Measurements from ENCODE around the gene AP4S1.

AP4S1 gene

GRCh38 chr14:31113794-31114193 is 88.3 kb downstream of the AP4S1 start:
- Mint-ChIP-seq H3K4me1 (no peaks in the 10 kb centered on the region), H3K36me3 (ENCODE audit: insufficient read depth) (peaks cover 74% of the 10 kb centered on the region), H3K27ac (ENCODE audit: low read depth) (no peak overlapping the region), H3K4me3 (no peak overlapping the region), H3K27me3 (no peaks in the 10 kb centered on the region), H3K9me3 (no peaks in the 10 kb centered on the region)
- DNase-seq (ENCODE audit: low spot score in 2 of 2) (no peak), ATAC-seq (replicated peaks; ENCODE audit: extremely low read depth, poor library complexity, severe bottlenecking) (no peak)

GRCh38 chr14:31118892-31119291 is 93.4 kb downstream of the AP4S1 start:
- H3K27ac Mint-ChIP-seq (ENCODE audit: low read depth): no peak overlapping the region
- H3K36me3 Mint-ChIP-seq (ENCODE audit: insufficient read depth): peaks cover 73% of the 10 kb centered on the region
- H3K4me1 Mint-ChIP-seq: peaks cover 7% of the 10 kb centered on the region
- H3K27me3 Mint-ChIP-seq: no peaks in the 10 kb centered on the region
- no peak overlapping the region for H3K4me3 Mint-ChIP-seq
- DNase-seq (ENCODE audit: low spot score in 2 of 2) (no peak), ATAC-seq (replicated peaks; ENCODE audit: extremely low read depth, poor library complexity, severe bottlenecking) (no peak)
- no peaks in the 10 kb centered on the region for H3K9me3 Mint-ChIP-seq

- H3K9me3 Mint-ChIP-seq: no peaks in the 10 kb centered on the region
- ATAC-seq (replicated peaks; ENCODE audit: extremely low read depth, poor library complexity, severe bottlenecking) (no peak), DNase-seq (ENCODE audit: low spot score in 2 of 2) (no peak)
- no peak overlapping the region for H3K4me3 Mint-ChIP-seq
- H3K27ac Mint-ChIP-seq (ENCODE audit: low read depth): no peak overlapping the region
- peaks cover 12% of the 10 kb centered on the region for H3K4me1 Mint-ChIP-seq
- H3K27me3 Mint-ChIP-seq: no peaks in the 10 kb centered on the region
- peaks cover 59% of the 10 kb centered on the region for H3K36me3 Mint-ChIP-seq (ENCODE audit: insufficient read depth)
These were observed 96.7 kb downstream of the AP4S1 start for GRCh38 chr14:31122098-31122611.

- DNase-seq (ENCODE audit: low spot score in 2 of 2) (no peak), ATAC-seq (replicated peaks; ENCODE audit: extremely low read depth, poor library complexity, severe bottlenecking) (no peak)
- H3K27me3 Mint-ChIP-seq: no peaks in the 10 kb centered on the region
- peaks cover 12% of the 10 kb centered on the region for H3K4me1 Mint-ChIP-seq
- H3K27ac Mint-ChIP-seq (ENCODE audit: low read depth): no peak overlapping the region
- H3K36me3 Mint-ChIP-seq (ENCODE audit: insufficient read depth): peaks cover 55% of the 10 kb centered on the region
- no peaks in the 10 kb centered on the region for H3K9me3 Mint-ChIP-seq
- H3K4me3 Mint-ChIP-seq: peak overlapping the region; percentile 1
These were observed 97.5 kb downstream of the AP4S1 start for GRCh38 chr14:31122921-31123320.

- Mint-ChIP-seq H3K27ac (ENCODE audit: low read depth) (peak overlapping the region; percentile 75), H3K4me3 (peak overlapping the region; percentile 47), H3K4me1 (peaks cover 24% of the 10 kb centered on the region), H3K9me3 (no peaks in the 10 kb centered on the region), H3K27me3 (no peaks in the 10 kb centered on the region), H3K36me3 (ENCODE audit: insufficient read depth) (peaks cover 51% of the 10 kb centered on the region)
- DNase-seq (ENCODE audit: low spot score in 2 of 2) (peak in 1 of 2 donors; percentile 37), ATAC-seq (replicated peaks; ENCODE audit: extremely low read depth, poor library complexity, severe bottlenecking) (peak; percentile 67)
These were observed 98.7 kb downstream of the AP4S1 start for GRCh38 chr14:31124197-31124596.

- Mint-ChIP-seq H3K4me1 (peaks cover 25% of the 10 kb centered on the region), H3K9me3 (no peaks in the 10 kb centered on the region), H3K4me3 (no peak overlapping the region), H3K27ac (ENCODE audit: low read depth) (no peak overlapping the region), H3K27me3 (no peaks in the 10 kb centered on the region), H3K36me3 (ENCODE audit: insufficient read depth) (peaks cover 43% of the 10 kb centered on the region)
- no peak for DNase-seq (ENCODE audit: low spot score in 2 of 2)
- ATAC-seq (replicated peaks; ENCODE audit: extremely low read depth, poor library complexity, severe bottlenecking): no peak
These were observed 99.8 kb downstream of the AP4S1 start for GRCh38 chr14:31125231-31125630.

GRCh38 chr14:31126680-31127079 is 101.2 kb downstream of the AP4S1 start:
- Mint-ChIP-seq H3K9me3 (no peaks in the 10 kb centered on the region), H3K27me3 (no peaks in the 10 kb centered on the region), H3K4me3 (no peak overlapping the region), H3K4me1 (peaks cover 25% of the 10 kb centered on the region), H3K27ac (ENCODE audit: low read depth) (no peak overlapping the region), H3K36me3 (ENCODE audit: insufficient read depth) (peaks cover 45% of the 10 kb centered on the region)
- no peak for ATAC-seq (replicated peaks; ENCODE audit: extremely low read depth, poor library complexity, severe bottlenecking)
- no peak for DNase-seq (ENCODE audit: low spot score in 2 of 2)

- ATAC-seq (replicated peaks; ENCODE audit: extremely low read depth, poor library complexity, severe bottlenecking) (peak; percentile 95), DNase-seq (ENCODE audit: low spot score in 2 of 2) (peak in 1 of 2 donors; percentile 65)
- Mint-ChIP-seq H3K9me3 (no peaks in the 10 kb centered on the region), H3K4me3 (peak overlapping the region; percentile 4), H3K4me1 (peaks cover 23% of the 10 kb centered on the region), H3K36me3 (ENCODE audit: insufficient read depth) (peaks cover 41% of the 10 kb centered on the region), H3K27ac (ENCODE audit: low read depth) (peak overlapping the region; percentile 94), H3K27me3 (no peaks in the 10 kb centered on the region)
These were observed 102.2 kb downstream of the AP4S1 start for GRCh38 chr14:31127690-31128089.

GRCh38 chr14:31128601-31129526 is 103.4 kb downstream of the AP4S1 start:
- Mint-ChIP-seq H3K4me1 (peaks cover 18% of the 10 kb centered on the region), H3K27ac (ENCODE audit: low read depth) (peak overlapping the region; percentile 94), H3K27me3 (no peaks in the 10 kb centered on the region), H3K36me3 (ENCODE audit: insufficient read depth) (peaks cover 46% of the 10 kb centered on the region), H3K9me3 (no peaks in the 10 kb centered on the region), H3K4me3 (no peak overlapping the region)
- DNase-seq (ENCODE audit: low spot score in 2 of 2) (no peak), ATAC-seq (replicated peaks; ENCODE audit: extremely low read depth, poor library complexity, severe bottlenecking) (no peak)

GRCh38 chr14:31133133-31133532 is 107.7 kb downstream of the AP4S1 start:
- Mint-ChIP-seq H3K4me3 (no peak overlapping the region), H3K9me3 (no peaks in the 10 kb centered on the region), H3K36me3 (ENCODE audit: insufficient read depth) (peaks cover 52% of the 10 kb centered on the region), H3K27me3 (no peaks in the 10 kb centered on the region), H3K4me1 (peaks cover 11% of the 10 kb centered on the region), H3K27ac (ENCODE audit: low read depth) (no peak overlapping the region)
- DNase-seq (ENCODE audit: low spot score in 2 of 2) (no peak), ATAC-seq (replicated peaks; ENCODE audit: extremely low read depth, poor library complexity, severe bottlenecking) (no peak)

- H3K27me3 Mint-ChIP-seq: no peaks in the 10 kb centered on the region
- H3K9me3 Mint-ChIP-seq: no peaks in the 10 kb centered on the region
- H3K4me3 Mint-ChIP-seq: no peak overlapping the region
- H3K4me1 Mint-ChIP-seq: no peaks in the 10 kb centered on the region
- ATAC-seq (replicated peaks; ENCODE audit: extremely low read depth, poor library complexity, severe bottlenecking) (no peak), DNase-seq (ENCODE audit: low spot score in 2 of 2) (no peak)
- H3K27ac Mint-ChIP-seq (ENCODE audit: low read depth): no peak overlapping the region
- peaks cover 53% of the 10 kb centered on the region for H3K36me3 Mint-ChIP-seq (ENCODE audit: insufficient read depth)
These were observed 111.9 kb downstream of the AP4S1 start for GRCh38 chr14:31137214-31137889.

- H3K36me3 Mint-ChIP-seq (ENCODE audit: insufficient read depth): peaks cover 56% of the 10 kb centered on the region
- no peak overlapping the region for H3K4me3 Mint-ChIP-seq
- no peaks in the 10 kb centered on the region for H3K4me1 Mint-ChIP-seq
- ATAC-seq (replicated peaks; ENCODE audit: extremely low read depth, poor library complexity, severe bottlenecking) (no peak), DNase-seq (ENCODE audit: low spot score in 2 of 2) (no peak)
- no peaks in the 10 kb centered on the region for H3K9me3 Mint-ChIP-seq
- H3K27ac Mint-ChIP-seq (ENCODE audit: low read depth): peak overlapping the region; percentile 46
- no peaks in the 10 kb centered on the region for H3K27me3 Mint-ChIP-seq
These were observed 112.9 kb downstream of the AP4S1 start for GRCh38 chr14:31138301-31138700.

All from central memory CD8-positive, alpha-beta T cell (primary cell).